Tibial nerve (tissue), 4 donors: ENCODE data around the gene BRIP1. TPM values are rescaled to one million over a fixed set of nuclear protein-coding genes. Genes with fewer than 3 reads are reported as not detected.

Experiments
- DNase-seq, 2 donors: peaks; one replicate each; pipeline ENCODE4 v3.0.0-alpha.2; 2019; ENCODE audit warnings: low spot score in 2 of 2
- H3K27ac ChIP-seq, 4 donors: fragments of 200-600 bp; sonication (generic) in 3 of 4; one replicate each; pipeline ENCODE4 v1.5.1; 2017 to 2019; ENCODE audit warnings: mild to moderate bottlenecking in 1 of 4
- H3K27me3 ChIP-seq, 2 donors: fragments of 200-600 bp; sonication (generic) in 1 of 2; one replicate each; pipeline versions ENCODE4 v1.5.1 to v1.6.0; 2017 to 2019
- H3K36me3 ChIP-seq, 3 donors: fragments of 200-600 bp; sonication (generic); one replicate each; pipeline ENCODE4 v1.5.1; 2018 to 2019
- H3K4me1 ChIP-seq, 4 donors: fragments of 200-600 bp; sonication (generic) in 3 of 4; one replicate each; pipeline ENCODE4 v1.5.1; 2017 to 2019
- H3K4me3 ChIP-seq, 4 donors: fragments of 200-600 bp; sonication (generic) in 3 of 4; one replicate each; pipeline ENCODE4 v1.5.1; 2017 to 2019; ENCODE audit warnings: mild to moderate bottlenecking in 1 of 4, moderate library complexity in 1 of 4
- H3K9me3 ChIP-seq, 4 donors: fragments of 200-600 bp; sonication (generic) in 3 of 4; one replicate each; pipeline ENCODE4 v1.5.1; 2017 to 2019
- EP300 ChIP-seq, 2 donors: sonication (generic); formaldehyde crosslinking; IDR thresholded peaks; one replicate each; pipeline ENCODE4 v1.6.1; 2017; ENCODE audit warnings: antibody characterized with exemption in 2 of 2, mild to moderate bottlenecking in 1 of 2
- POLR2A ChIP-seq, 2 donors: fragments of 450-650 bp; IDR thresholded peaks; one replicate each; pipeline ENCODE4 v1.6.1; 2017; ENCODE audit warnings: antibody characterized with exemption in 2 of 2, mild to moderate bottlenecking in 2 of 2, moderate library complexity in 2 of 2
- WGBS, 2 donors: methylation state at CpG; one replicate each; pipeline ENCODE4 v1.1.5; 2018; 5-methylcytosine and 5-hydroxymethylcytosine counted together
- total RNA-seq, 4 donors: library from RNA; depleted of rRNA; stranded (reverse); fragments of >200 nt; gene quantifications; one replicate each; pipeline ENCODE4 v1.1.0, GENCODE V29; 2016
- TF ChIP-seq, protein P1 (sequence below), 5 experiments: fragments of 200-600 bp in 3 of 5; fragments of 450-650 bp in 2 of 5; sonication (generic) in 3 of 5; IDR thresholded peaks; one replicate each; pipeline ENCODE4 v1.5.1; 2016 to 2019; ENCODE audit warnings: antibody characterized with exemption in 5 of 5, mild to moderate bottlenecking in 3 of 5, moderate library complexity in 2 of 5

BRIP1 gene
- total RNA-seq, 4 donors from 2014 or later, result 0.42 to 3.9 (median 0.89) TPM

DNA sequence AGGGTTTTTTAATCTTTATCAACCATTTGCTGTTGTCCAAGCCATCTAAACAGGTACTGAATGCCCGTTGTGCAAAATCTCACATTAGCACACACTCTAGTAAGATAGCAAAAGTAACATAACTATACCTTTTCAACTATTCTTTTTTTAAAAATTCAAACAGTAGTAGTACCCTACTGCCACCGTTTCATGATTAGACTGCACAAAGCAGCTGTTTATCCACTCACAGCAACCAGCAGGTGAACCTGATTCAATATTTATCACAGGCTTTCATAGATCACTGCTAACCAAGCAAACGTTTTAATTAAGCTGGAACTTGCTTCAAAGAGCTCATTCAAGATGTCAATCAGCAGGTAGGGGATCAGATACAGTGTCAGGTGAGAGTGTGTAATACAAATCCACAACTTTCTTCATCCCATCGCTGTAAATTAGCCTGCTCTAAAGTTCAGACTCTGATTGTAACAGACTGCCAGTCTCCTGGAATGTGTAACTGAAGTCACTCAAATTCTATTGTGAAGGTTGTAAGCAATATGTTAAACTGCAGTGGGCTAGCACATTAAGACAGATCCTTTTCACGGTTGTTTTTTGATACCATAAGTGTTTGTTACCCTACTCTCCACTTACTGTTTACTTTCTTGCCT, 47.3 kb downstream of the BRIP1 start:
- Histone ChIP-seq H3K36me3 (no peaks in the 10 kb centered on the region), H3K27me3 (no peaks in the 10 kb centered on the region), H3K4me1 (no peaks in the 10 kb centered on the region), H3K4me3 (no peak overlapping the region), H3K27ac (no peak overlapping the region), H3K9me3 (peaks cover 0 to 3% (median 0%) of the 10 kb centered on the region in 4 donors)
- DNase-seq, result no peak
- no peak for TF ChIP-seq POLR2A (IDR thresholded peaks at IDR 0.05)
- TF ChIP-seq, protein P1, sequence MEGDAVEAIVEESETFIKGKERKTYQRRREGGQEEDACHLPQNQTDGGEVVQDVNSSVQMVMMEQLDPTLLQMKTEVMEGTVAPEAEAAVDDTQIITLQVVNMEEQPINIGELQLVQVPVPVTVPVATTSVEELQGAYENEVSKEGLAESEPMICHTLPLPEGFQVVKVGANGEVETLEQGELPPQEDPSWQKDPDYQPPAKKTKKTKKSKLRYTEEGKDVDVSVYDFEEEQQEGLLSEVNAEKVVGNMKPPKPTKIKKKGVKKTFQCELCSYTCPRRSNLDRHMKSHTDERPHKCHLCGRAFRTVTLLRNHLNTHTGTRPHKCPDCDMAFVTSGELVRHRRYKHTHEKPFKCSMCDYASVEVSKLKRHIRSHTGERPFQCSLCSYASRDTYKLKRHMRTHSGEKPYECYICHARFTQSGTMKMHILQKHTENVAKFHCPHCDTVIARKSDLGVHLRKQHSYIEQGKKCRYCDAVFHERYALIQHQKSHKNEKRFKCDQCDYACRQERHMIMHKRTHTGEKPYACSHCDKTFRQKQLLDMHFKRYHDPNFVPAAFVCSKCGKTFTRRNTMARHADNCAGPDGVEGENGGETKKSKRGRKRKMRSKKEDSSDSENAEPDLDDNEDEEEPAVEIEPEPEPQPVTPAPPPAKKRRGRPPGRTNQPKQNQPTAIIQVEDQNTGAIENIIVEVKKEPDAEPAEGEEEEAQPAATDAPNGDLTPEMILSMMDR (IDR thresholded peaks at IDR 0.05), result no peak
- no peak for TF ChIP-seq EP300 (IDR thresholded peaks at IDR 0.05)
- WGBS, 2 donors, result 60 to 65% methylated on average over 5 of the region's 5 CpGs

DNA sequence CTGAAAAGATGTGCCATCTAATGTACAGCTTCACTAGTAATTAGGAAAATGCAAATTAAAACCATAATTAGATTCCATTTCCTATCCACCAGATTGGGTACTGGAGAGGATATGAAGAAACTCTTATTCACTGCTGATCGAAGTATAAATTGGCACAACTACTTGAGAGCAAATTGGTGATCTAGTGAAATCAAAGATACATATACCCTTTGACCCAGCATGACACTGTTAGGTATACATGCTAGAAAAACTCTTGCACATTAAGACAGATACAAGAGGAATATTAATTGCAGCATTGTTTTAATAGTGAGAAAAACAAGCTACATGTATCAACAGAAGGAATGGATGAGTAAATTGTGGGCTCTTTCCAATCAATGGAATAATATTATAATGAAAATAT, 48.8 kb downstream of the BRIP1 start:
- H3K4me1 ChIP-seq, result no peaks in the 10 kb centered on the region
- TF ChIP-seq POLR2A (IDR thresholded peaks at IDR 0.05) (no peak), EP300 (IDR thresholded peaks at IDR 0.05) (no peak)
- TF ChIP-seq, protein P1 (IDR thresholded peaks at IDR 0.05), result no peak

DNA sequence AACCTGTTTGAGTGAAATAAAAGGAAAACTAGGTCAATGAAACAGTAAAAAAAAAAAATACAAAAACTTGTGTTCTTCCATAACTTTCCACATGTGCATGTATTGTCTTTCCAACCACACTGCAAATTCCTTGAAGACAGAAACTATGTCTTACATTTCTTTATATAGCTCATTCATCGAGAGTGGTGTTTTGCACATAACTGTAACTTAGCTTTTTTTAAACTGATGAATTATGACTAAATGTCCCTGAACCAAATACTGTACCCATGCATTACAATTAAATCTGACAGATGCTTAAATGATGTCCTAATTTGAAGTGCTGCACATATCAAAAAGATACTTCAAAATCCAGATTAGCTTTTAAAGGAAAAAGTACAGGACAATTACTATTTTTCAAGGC, 50.1 kb downstream of the BRIP1 start:
- Histone ChIP-seq H3K9me3 (no peaks in the 10 kb centered on the region), H3K4me3 (no peak overlapping the region), H3K36me3 (no peaks in the 10 kb centered on the region), H3K27ac (no peak overlapping the region), H3K27me3 (no peaks in the 10 kb centered on the region), H3K4me1 (no peaks in the 10 kb centered on the region)
- no peak for DNase-seq
- TF ChIP-seq EP300 (IDR thresholded peaks at IDR 0.05) (no peak), POLR2A (IDR thresholded peaks at IDR 0.05) (no peak)
- TF ChIP-seq, protein P1 (IDR thresholded peaks at IDR 0.05), result no peak
- WGBS, 2 donors, result 47 to 55% methylated on average over 1 of the region's 1 CpG

More for the DNA sequence above, 48.8 kb downstream of the BRIP1 start:
- no peaks in the 10 kb centered on the region for H3K9me3 ChIP-seq
- no peak for DNase-seq
- no peak overlapping the region for H3K4me3 ChIP-seq
- 95 to 96% methylated on average over 1 of the region's 1 CpG for WGBS, 2 donors
- no peak overlapping the region for H3K27ac ChIP-seq
- no peaks in the 10 kb centered on the region for H3K36me3 ChIP-seq
- no peaks in the 10 kb centered on the region for H3K27me3 ChIP-seq

DNA sequence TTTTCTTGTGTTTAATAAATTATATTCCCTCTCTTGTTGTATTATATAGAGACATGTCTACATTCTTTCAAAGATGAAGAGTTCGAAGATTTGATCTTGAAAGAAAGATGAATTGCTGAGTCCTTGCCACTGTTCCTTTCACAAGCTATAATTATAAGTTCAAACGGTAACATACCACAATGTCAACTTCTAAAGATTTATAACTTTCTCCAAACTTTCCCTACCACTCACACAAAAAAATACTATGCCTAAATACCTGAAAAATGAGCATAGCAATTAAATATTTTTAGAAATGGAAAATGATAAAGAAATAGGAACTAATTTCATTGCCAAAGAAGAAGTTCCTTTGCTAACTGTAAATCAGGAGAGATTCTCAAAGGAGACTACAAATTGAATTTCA, 50.6 kb downstream of the BRIP1 start:
- Histone ChIP-seq H3K9me3 (no peaks in the 10 kb centered on the region), H3K4me1 (no peaks in the 10 kb centered on the region), H3K27ac (no peak overlapping the region), H3K4me3 (no peak overlapping the region), H3K36me3 (no peaks in the 10 kb centered on the region), H3K27me3 (no peaks in the 10 kb centered on the region)
- 37 to 53% methylated on average over 2 of the region's 2 CpGs for WGBS, 2 donors
- no peak for TF ChIP-seq EP300 (IDR thresholded peaks at IDR 0.05)
- TF ChIP-seq, protein P1 (IDR thresholded peaks at IDR 0.05), result no peak
- no peak for TF ChIP-seq POLR2A (IDR thresholded peaks at IDR 0.05)
- no peak for DNase-seq

DNA sequence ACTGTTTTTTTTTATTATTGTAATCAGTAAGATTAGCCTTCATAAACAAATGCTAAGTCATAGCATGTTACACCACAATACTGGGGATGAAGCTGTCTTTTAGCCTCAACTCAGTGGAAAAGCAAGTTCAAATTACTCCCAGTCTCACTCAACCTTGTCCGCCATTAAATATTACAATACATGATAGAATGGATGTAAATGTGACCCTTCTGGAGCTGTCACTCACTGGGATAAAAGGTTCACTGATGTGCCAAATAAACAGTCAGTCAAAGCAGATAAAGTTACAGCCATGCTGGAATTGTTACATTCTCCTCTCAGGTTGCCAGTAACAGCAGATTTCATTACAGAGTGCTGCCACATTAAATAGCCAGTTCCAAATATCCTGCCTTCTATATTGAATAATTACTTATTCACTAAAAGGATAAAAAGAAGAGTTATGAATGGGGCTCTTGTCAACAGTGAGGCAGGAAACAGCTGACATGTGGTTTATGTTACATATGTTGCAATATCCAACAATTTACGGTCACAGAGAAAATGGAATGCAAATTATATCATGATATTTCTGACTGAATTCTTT, 53.4 kb downstream of the BRIP1 start:
- no peak for DNase-seq
- H3K4me3 ChIP-seq, result no peak overlapping the region
- H3K9me3 ChIP-seq, result no peaks in the 10 kb centered on the region
- TF ChIP-seq EP300 (IDR thresholded peaks at IDR 0.05), result no peak
- H3K36me3 ChIP-seq, result no peaks in the 10 kb centered on the region
- 29 to 41% methylated on average over 2 of the region's 2 CpGs for WGBS, 2 donors
- H3K27ac ChIP-seq, result no peak overlapping the region
- H3K27me3 ChIP-seq, result no peaks in the 10 kb centered on the region
- H3K4me1 ChIP-seq, result no peaks in the 10 kb centered on the region
